Measurements from ENCODE around the gene ABCB8.

DNA sequence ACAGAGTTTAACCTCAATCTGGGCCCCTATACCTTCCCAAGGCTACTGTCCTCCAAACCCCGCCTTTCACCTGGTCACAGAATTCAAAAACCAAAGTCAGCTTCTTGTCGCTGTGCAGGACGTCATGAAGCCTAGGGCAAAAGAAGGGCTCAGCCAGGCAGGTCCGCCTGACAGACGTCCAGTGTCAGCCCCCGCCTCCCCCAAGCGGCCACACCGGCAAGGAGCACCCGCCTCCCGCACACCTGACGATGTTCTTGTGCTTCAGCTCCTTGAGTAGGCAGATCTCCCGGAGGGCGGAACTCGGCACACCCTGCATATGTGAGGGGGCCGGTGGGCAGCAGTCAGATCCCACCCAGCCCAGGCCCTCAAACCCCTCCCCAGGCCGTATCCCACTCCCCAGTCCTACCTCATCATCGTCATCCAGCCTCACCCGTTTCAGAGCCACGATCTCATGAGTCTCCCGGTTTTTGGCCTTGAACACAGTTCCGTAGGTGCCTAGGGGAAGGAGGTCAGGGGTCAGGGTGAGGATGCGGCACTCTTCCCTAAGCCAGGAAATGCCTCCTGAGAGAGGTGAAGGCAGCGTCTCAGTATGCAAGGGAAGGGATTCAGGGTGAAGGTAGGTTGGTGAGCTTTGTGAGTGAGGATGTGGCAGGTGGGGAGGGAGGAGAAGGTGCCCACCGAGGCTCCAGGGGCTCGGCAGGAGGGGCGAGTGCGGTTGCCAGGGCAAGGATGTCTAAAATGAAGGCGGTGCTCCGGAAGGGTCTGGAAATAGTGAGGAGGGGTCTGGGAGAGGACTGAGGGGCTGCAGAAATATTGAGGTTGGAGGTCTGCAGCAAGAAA is 28.6 kb downstream of the ABCB8 start:
- TF ChIP-seq, protein P1, sequence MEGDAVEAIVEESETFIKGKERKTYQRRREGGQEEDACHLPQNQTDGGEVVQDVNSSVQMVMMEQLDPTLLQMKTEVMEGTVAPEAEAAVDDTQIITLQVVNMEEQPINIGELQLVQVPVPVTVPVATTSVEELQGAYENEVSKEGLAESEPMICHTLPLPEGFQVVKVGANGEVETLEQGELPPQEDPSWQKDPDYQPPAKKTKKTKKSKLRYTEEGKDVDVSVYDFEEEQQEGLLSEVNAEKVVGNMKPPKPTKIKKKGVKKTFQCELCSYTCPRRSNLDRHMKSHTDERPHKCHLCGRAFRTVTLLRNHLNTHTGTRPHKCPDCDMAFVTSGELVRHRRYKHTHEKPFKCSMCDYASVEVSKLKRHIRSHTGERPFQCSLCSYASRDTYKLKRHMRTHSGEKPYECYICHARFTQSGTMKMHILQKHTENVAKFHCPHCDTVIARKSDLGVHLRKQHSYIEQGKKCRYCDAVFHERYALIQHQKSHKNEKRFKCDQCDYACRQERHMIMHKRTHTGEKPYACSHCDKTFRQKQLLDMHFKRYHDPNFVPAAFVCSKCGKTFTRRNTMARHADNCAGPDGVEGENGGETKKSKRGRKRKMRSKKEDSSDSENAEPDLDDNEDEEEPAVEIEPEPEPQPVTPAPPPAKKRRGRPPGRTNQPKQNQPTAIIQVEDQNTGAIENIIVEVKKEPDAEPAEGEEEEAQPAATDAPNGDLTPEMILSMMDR (IDR thresholded peaks at IDR 0.05): no peak
- TF ChIP-seq EP300 (IDR thresholded peaks at IDR 0.05): no peak
